Endothelial cell of umbilical vein (primary cell): ENCODE measurements around the gene KDM5B. TPM values are rescaled to one million over a fixed set of nuclear protein-coding genes. Genes with fewer than 3 reads are reported as not detected.

Experiments used
- BruUV-seq: library from RNA; stranded (reverse); fragments of 400-500 nt; replicated peaks from 2 replicates; lab custom pipeline; 2021; lab: Mats Ljungman, UMichigan
- CTCF ChIA-PET: fragments of 300-600, 350-600 bp; sonication (Branson Sonifier 250); formaldehyde crosslinking; loops from one replicate; lab custom pipeline; 2021; ENCODE audit warnings: antibody characterized with exemption, inconsistent platforms; lab: Charles Lee
- POLR2A ChIA-PET: fragments of 300-600, 350-600 bp; sonication (Branson Sonifier 250); formaldehyde crosslinking; loops from one replicate; lab custom pipeline; 2021; ENCODE audit warnings: antibody characterized with exemption, inconsistent platforms; lab: Charles Lee
- DNase-seq: peaks from one replicate; pipeline ENCODE4 v3.0.0-alpha.2; 2011; ENCODE audit warnings: low read depth, low spot score
- FAIRE-seq: peaks from 2 replicates; lab custom pipeline; 2011; peaks lifted over from hg19 to GRCh38; lab: Jason Lieb, UNC
- H2AFZ ChIP-seq: 2 replicates; pipeline ENCODE4 v1.6.0; 2012; ENCODE audit warnings: low read depth, low read length, control low read depth, inconsistent platforms
- H3K27ac ChIP-seq: 2 replicates; pipeline ENCODE4 v1.5.1; 2011; ENCODE audit warnings: low read depth, mild to moderate bottlenecking, control low read depth, low read length, moderate library complexity; ENCODE audit not compliant: insufficient read depth
- H3K27me3 ChIP-seq, 2 experiments: 2 replicates each; pipeline versions ENCODE4 v1.6.0 to v1.6.1; 2011; ENCODE audit warnings: low read length in 2 of 2, mixed read lengths in 1 of 2; ENCODE audit not compliant: control insufficient read depth in 2 of 2, insufficient read depth in 2 of 2
- H3K36me3 ChIP-seq, 2 experiments: 2 replicates in 1 of 2; 3 replicates in 1 of 2; pipeline ENCODE4 v1.5.1; 2011; ENCODE audit warnings: low read length in 2 of 2, mild to moderate bottlenecking in 1 of 2, moderate library complexity in 1 of 2; ENCODE audit not compliant: control insufficient read depth in 2 of 2, insufficient read depth in 2 of 2; ENCODE audit errors: extremely low read depth in 1 of 2
- H3K4me1 ChIP-seq: 3 replicates; pipeline ENCODE4 v1.5.1; 2011; ENCODE audit warnings: mild to moderate bottlenecking, low read length; ENCODE audit not compliant: control insufficient read depth, insufficient read depth; ENCODE audit errors: extremely low read depth
- H3K4me2 ChIP-seq: 2 replicates; pipeline ENCODE4 v1.6.1; 2011; ENCODE audit warnings: low read length, control low read depth, mixed read lengths; ENCODE audit not compliant: insufficient read depth
- H3K4me3 ChIP-seq, 3 experiments: fragments of 200-600 bp in 1 of 3; sonication (generic), shearing (Covaris generic) in 1 of 3; replicated peaks in 1 of 3; 2 replicates each; pipeline ENCODE4 v1.5.1; 2011 to 2016; ENCODE audit warnings: control low read depth in 3 of 3, low read length in 3 of 3, mild to moderate bottlenecking in 2 of 3, inconsistent platforms in 1 of 3, low read depth in 1 of 3, moderate library complexity in 1 of 3; ENCODE audit not compliant: insufficient read depth in 1 of 3
- H3K79me2 ChIP-seq: 2 replicates; pipeline ENCODE4 v1.6.0; 2012; ENCODE audit warnings: low read length, inconsistent platforms; ENCODE audit not compliant: control insufficient read depth, insufficient read depth
- H3K9ac ChIP-seq: replicated peaks from 2 replicates; pipeline ENCODE3; 2011; ENCODE audit warnings: low read length, control low read depth; ENCODE audit not compliant: insufficient read depth; ENCODE audit errors: extremely low read depth
- H3K9me1 ChIP-seq: replicated peaks from 3 replicates; pipeline ENCODE4 v1.6.0; 2011; ENCODE audit warnings: mild to moderate bottlenecking, low read length; ENCODE audit not compliant: control insufficient read depth, insufficient read depth; ENCODE audit errors: extremely low read depth
- H3K9me3 ChIP-seq: replicated peaks from 2 replicates; pipeline ENCODE4 v1.5.1; 2012; ENCODE audit warnings: low read length, inconsistent platforms; ENCODE audit not compliant: control insufficient read depth, insufficient read depth
- H4K20me1 ChIP-seq: replicated peaks from 2 replicates; pipeline ENCODE3; 2011; ENCODE audit warnings: mild to moderate bottlenecking, low read length; ENCODE audit not compliant: control insufficient read depth, insufficient read depth; ENCODE audit errors: extremely low read depth
- CTCF ChIP-seq, 2 donors: IDR thresholded peaks; 1 replicate in 1 of 2; 2 replicates in 1 of 2; pipeline ENCODE4 v1.5.1; 2011; ENCODE audit warnings: low read length in 2 of 2, mild to moderate bottlenecking in 2 of 2, moderate library complexity in 2 of 2, control low read depth in 1 of 2, inconsistent platforms in 1 of 2, low read depth in 1 of 2; ENCODE audit not compliant: insufficient read depth in 1 of 2; ENCODE audit errors: extremely low read depth in 1 of 2
- EZH2 ChIP-seq: IDR thresholded peaks from 2 replicates; pipeline ENCODE4 v1.6.1; 2012; ENCODE audit warnings: borderline replicate concordance, low read depth, mild to moderate bottlenecking, moderate library complexity, low read length, inconsistent platforms; ENCODE audit not compliant: severe bottlenecking
- FOS ChIP-seq: IDR thresholded peaks from 2 replicates; pipeline ENCODE4 v1.6.1; 2011; ENCODE audit warnings: mild to moderate bottlenecking, low read length, moderate library complexity, borderline replicate concordance; ENCODE audit not compliant: insufficient read depth
- GATA2 ChIP-seq: IDR thresholded peaks from 2 replicates; pipeline ENCODE4 v1.7.0; 2011; ENCODE audit warnings: low read depth, mild to moderate bottlenecking, moderate library complexity, mixed read lengths, low read length; ENCODE audit not compliant: insufficient read length, insufficient read depth
- JUN ChIP-seq: IDR thresholded peaks from 2 replicates; pipeline ENCODE4 v1.6.1; 2011; ENCODE audit warnings: borderline replicate concordance, low read depth; ENCODE audit not compliant: insufficient read length, insufficient read depth
- MAX ChIP-seq: IDR thresholded peaks from 2 replicates; pipeline ENCODE4 v1.6.1; 2011; ENCODE audit not compliant: insufficient read depth, insufficient read length
- MYC ChIP-seq: IDR thresholded peaks from one replicate; pipeline ENCODE4 v1.6.1; 2011; ENCODE audit warnings: mild to moderate bottlenecking, low read depth, low read length
- POLR2A ChIP-seq: IDR thresholded peaks from 2 replicates; pipeline ENCODE4 v1.6.1; 2012; ENCODE audit warnings: low read depth, mild to moderate bottlenecking, control low read depth, low read length
- POLR2AphosphoS5 ChIP-seq: IDR thresholded peaks from 2 replicates; pipeline ENCODE4 v1.6.1; 2012; ENCODE audit warnings: low read depth, mild to moderate bottlenecking, control low read depth, low read length, moderate library complexity; ENCODE audit not compliant: insufficient read depth
- dilution Hi-C: fragments of 300-500 bp; cut with MboI; formaldehyde crosslinking; loops from one replicate; pipeline ENCODE4 v1.15.0; 2019; ENCODE audit warnings: low sequenced_read_pairs; ENCODE audit not compliant: extremely low pct_ligation_motif_present
- intact Hi-C: fragments of 100-400 bp; cut with micrococcal nuclease; formaldehyde crosslinking; loops from one replicate; pipeline ENCODE4 v1.10.0; 2022
- polyA plus RNA-seq, 4 experiments: library from polyadenylated mRNA; depleted of rRNA in 3 of 4; stranded (reverse) in 3 of 4; unstranded in 1 of 4; fragments of >200 nt; gene quantifications; 2 replicates each; pipeline versions ENCODE4 v1.2.1 to v1.2.3, GENCODE V29; 2011 to 2012; ENCODE audit warnings: missing spikeins in 1 of 4
- total RNA-seq: library from RNA; stranded (reverse); gene quantifications from 2 replicates; pipeline ENCODE4 v1.2.3, GENCODE V29; 2021

Gene KDM5B
- total and polyA plus RNA-seq, 2 donors (not counting 3 experiments of a cell fraction or from before 2014, with no cell fraction given) = 25.2 to 65.5 TPM

GRCh38 chr1:202818819-202819218 is 10.6 kb upstream of the KDM5B start:
- BruUV-seq = no TSS peak
- no peak overlapping the region for H3K9ac ChIP-seq
- no peak overlapping the region for H2AFZ ChIP-seq
- CTCF ChIA-PET = interaction anchor here (1.4 kb wide), 1 partner anchor 18 kb away, joined by 3 read pairs; no protein-coding TSS in a partner anchor
- intact Hi-C loops (no loop called here), dilution Hi-C loops (no loop called here)
- H3K9me3 ChIP-seq = no peaks in the 10 kb centered on the region
- H3K4me2 ChIP-seq = no peak overlapping the region
- peaks cover 5 to 8% of the 10 kb centered on the region in 2 experiments for H3K27me3 ChIP-seq
- POLR2A ChIA-PET = no interaction called here
- H3K27ac ChIP-seq = no peak overlapping the region
- no peaks in the 10 kb centered on the region for H4K20me1 ChIP-seq
- H3K4me3 ChIP-seq = no peak overlapping the region
- no peak for DNase-seq
- TF ChIP-seq POLR2AphosphoS5 = no peak
- no peak for TF ChIP-seq FOS
- TF ChIP-seq JUN = no peak
- TF ChIP-seq EZH2 = no peak
- no peak for TF ChIP-seq MAX
- TF ChIP-seq GATA2 = no peak
- no peak for TF ChIP-seq CTCF (IDR thresholded peaks at IDR 0.05; ENCODE audit: extremely low read depth in 1 of 2, insufficient read depth in 1 of 2, low read depth in 1 of 2, low read length in 2 of 2)
- TF ChIP-seq MYC = no peak
- TF ChIP-seq POLR2A = no peak
- no peaks in the 10 kb centered on the region for H3K9me1 ChIP-seq
- H3K4me1 ChIP-seq = no peaks in the 10 kb centered on the region
- no peaks in the 10 kb centered on the region for H3K79me2 ChIP-seq
- no peaks in the 10 kb centered on the region for H3K36me3 ChIP-seq
- FAIRE-seq = no peak
